H1 (cell line): ENCODE results near the gene MGRN1.

ENCODE experiments used
- BACH1 ChIP-seq: IDR thresholded peaks from 2 replicates; pipeline ENCODE4 v1.6.1; 2012; ENCODE audit warnings: low read length, improper control_type of control experiment
- CHD1 ChIP-seq: IDR thresholded peaks from 2 replicates; pipeline ENCODE4 v1.6.1; 2012; ENCODE audit warnings: low read depth, low read length, improper control_type of control experiment
- CTCF ChIP-seq, 3 experiments: IDR thresholded peaks; 1 replicate in 2 of 3; 2 replicates in 1 of 3; pipeline versions ENCODE4 v1.5.1 to v1.6.1; 2011; ENCODE audit warnings: low read length in 3 of 3, mild to moderate bottlenecking in 3 of 3, inconsistent platforms in 2 of 3, low read depth in 1 of 3, moderate library complexity in 1 of 3; ENCODE audit not compliant: insufficient read depth in 1 of 3; ENCODE audit errors: control extremely low read depth in 1 of 3
- EZH2 ChIP-seq: fragments of 200-600 bp; sonication (generic); IDR thresholded peaks from 2 replicates; pipeline ENCODE4 v1.7.1; 2012; ENCODE audit warnings: low read depth, mild to moderate bottlenecking, moderate library complexity, low read length, inconsistent platforms; ENCODE audit not compliant: severe bottlenecking
- MAX ChIP-seq: IDR thresholded peaks from 2 replicates; pipeline ENCODE4 v1.6.1; 2012; ENCODE audit warnings: inconsistent platforms
- POLR2A ChIP-seq, 2 experiments: IDR thresholded peaks; 1 replicate in 1 of 2; 2 replicates in 1 of 2; pipeline ENCODE4 v1.6.1; 2011; ENCODE audit warnings: low read depth in 2 of 2, low read length in 2 of 2, mild to moderate bottlenecking in 2 of 2; ENCODE audit errors: control extremely low read depth in 1 of 2
- SP4 ChIP-seq: IDR thresholded peaks from 2 replicates; pipeline ENCODE4 v1.6.1; 2012; ENCODE audit warnings: low read length, inconsistent platforms

- TF ChIP-seq POLR2A (IDR thresholded peaks at IDR 0.05; ENCODE audit: control extremely low read depth in 1 of 2, low read depth in 2 of 2, low read length in 2 of 2) (no peak; a peak in 1 of 3 replicates), MAX (no peak), CTCF (IDR thresholded peaks at IDR 0.05; ENCODE audit: control extremely low read depth in 1 of 3, insufficient read depth in 1 of 3, low read depth in 1 of 3, low read length in 3 of 3) (no peak), SP4 (no peak), BACH1 (no peak), CHD1 (no peak), EZH2 (no peak)
Observed at GRCh38 chr16:4696172-4696904, 71.7 kb downstream of the MGRN1 start.
